SK-N-SH (cell line): ENCODE data around the gene TFDP2.

Experiments used
- CTCF ChIP-seq: fragments of 200-600 bp; sonication (generic); IDR thresholded peaks from 2 replicates; pipeline ENCODE4 v1.6.1; 2017; ENCODE audit warnings: antibody characterized with exemption, mild to moderate bottlenecking, moderate library complexity
- EZH2phosphoT487 ChIP-seq: fragments of 200-600 bp; sonication (generic); IDR thresholded peaks from 2 replicates; pipeline ENCODE4 v1.6.1; 2017; ENCODE audit warnings: low read depth, mixed run types, mild to moderate bottlenecking, antibody characterized with exemption, moderate library complexity, borderline replicate concordance
- IRF3 ChIP-seq: fragments of 150-350 bp; IDR thresholded peaks from 2 replicates; pipeline ENCODE4 v1.6.1; 2016; ENCODE audit warnings: mild to moderate bottlenecking, low read depth, low read length
- NFIC ChIP-seq: IDR thresholded peaks from 2 replicates; pipeline ENCODE4 v1.4.0; 2012; ENCODE audit warnings: borderline replicate concordance
- NRF1 ChIP-seq: IDR thresholded peaks from 2 replicates; pipeline ENCODE4 v1.6.1; 2012; ENCODE audit warnings: low read depth, mild to moderate bottlenecking, low read length
- POLR2AphosphoS5 ChIP-seq: IDR thresholded peaks from 2 replicates; pipeline ENCODE4 v1.6.1; 2012; ENCODE audit warnings: low read depth, low read length
- RFX5 ChIP-seq: IDR thresholded peaks from 2 replicates; pipeline ENCODE4 v1.6.1; 2012; ENCODE audit warnings: mild to moderate bottlenecking, improper control_type of control experiment, low read length
- TAF1 ChIP-seq: IDR thresholded peaks from 2 replicates; pipeline ENCODE4 v1.6.1; 2012; ENCODE audit warnings: low read depth, mild to moderate bottlenecking, low read length, moderate library complexity, borderline replicate concordance
- TCF12 ChIP-seq: IDR thresholded peaks from 2 replicates; pipeline ENCODE4 v1.4.0; 2012

GRCh38 chr3:142149673-142149992 lies 289 bp upstream of the TFDP2 start:
- TF ChIP-seq CTCF (no peak), IRF3 (no peak), POLR2AphosphoS5 (no peak), EZH2phosphoT487 (no peak), NRF1 (no peak), TCF12 (no peak), TAF1 (no peak), RFX5 (no peak), NFIC (no peak)
